ENCODE data around the gene SOS2.

- no peak for TF ChIP-seq POLR2A (IDR thresholded peaks at IDR 0.05)
- TF ChIP-seq, protein P1, sequence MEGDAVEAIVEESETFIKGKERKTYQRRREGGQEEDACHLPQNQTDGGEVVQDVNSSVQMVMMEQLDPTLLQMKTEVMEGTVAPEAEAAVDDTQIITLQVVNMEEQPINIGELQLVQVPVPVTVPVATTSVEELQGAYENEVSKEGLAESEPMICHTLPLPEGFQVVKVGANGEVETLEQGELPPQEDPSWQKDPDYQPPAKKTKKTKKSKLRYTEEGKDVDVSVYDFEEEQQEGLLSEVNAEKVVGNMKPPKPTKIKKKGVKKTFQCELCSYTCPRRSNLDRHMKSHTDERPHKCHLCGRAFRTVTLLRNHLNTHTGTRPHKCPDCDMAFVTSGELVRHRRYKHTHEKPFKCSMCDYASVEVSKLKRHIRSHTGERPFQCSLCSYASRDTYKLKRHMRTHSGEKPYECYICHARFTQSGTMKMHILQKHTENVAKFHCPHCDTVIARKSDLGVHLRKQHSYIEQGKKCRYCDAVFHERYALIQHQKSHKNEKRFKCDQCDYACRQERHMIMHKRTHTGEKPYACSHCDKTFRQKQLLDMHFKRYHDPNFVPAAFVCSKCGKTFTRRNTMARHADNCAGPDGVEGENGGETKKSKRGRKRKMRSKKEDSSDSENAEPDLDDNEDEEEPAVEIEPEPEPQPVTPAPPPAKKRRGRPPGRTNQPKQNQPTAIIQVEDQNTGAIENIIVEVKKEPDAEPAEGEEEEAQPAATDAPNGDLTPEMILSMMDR (IDR thresholded peaks at IDR 0.05), result no peak
Observed at GRCh38 chr14:50260072-50260471, 28.7 kb upstream of the SOS2 start.
